Prostate gland (tissue), 2 donors: ENCODE data around the gene SLC33A1.

ENCODE experiments used
- CTCF ChIP-seq, 4 experiments: fragments of 200-600 bp in 2 of 4; fragments of 450-650 bp in 2 of 4; sonication (generic) in 2 of 4; IDR thresholded peaks; 1 replicate in 3 of 4; 2 replicates in 1 of 4; pipeline ENCODE4 v1.5.1; 2016 to 2019; ENCODE audit warnings: antibody characterized with exemption in 4 of 4, mild to moderate bottlenecking in 2 of 4, moderate library complexity in 2 of 4
- POLR2A ChIP-seq: fragments of 450-650 bp; IDR thresholded peaks from one replicate; pipeline ENCODE4 v1.6.1; 2016; ENCODE audit warnings: antibody characterized with exemption, mild to moderate bottlenecking
- POLR2AphosphoS5 ChIP-seq: sonication (generic); formaldehyde crosslinking; IDR thresholded peaks from one replicate; pipeline ENCODE4 v1.6.1; 2017; ENCODE audit warnings: antibody characterized with exemption

- TF ChIP-seq CTCF (IDR thresholded peaks at IDR 0.05) (no peak), POLR2A (no peak), POLR2AphosphoS5 (no peak)
Measured at GRCh38 chr3:155815030-155815545, 39.1 kb downstream of the SLC33A1 start.
